AG04450 (cell line): ENCODE measurements around the gene LIG4. TPM values are rescaled to one million over a fixed set of nuclear protein-coding genes. Genes with fewer than 3 reads are reported as not detected.

Source experiments
- CTCF ChIA-PET: fragments of 300-600, 350-600 bp; formaldehyde crosslinking; extraction: SDS; loops from one replicate; lab custom pipeline; 2022; ENCODE audit warnings: antibody characterized with exemption, inconsistent platforms; lab: Charles Lee
- POLR2A ChIA-PET: fragments of 350-600 bp; formaldehyde crosslinking; extraction: SDS; loops from one replicate; lab custom pipeline; 2021; ENCODE audit warnings: antibody characterized with exemption, inconsistent platforms; lab: Yijun Ruan, JAX
- DNase-seq: peaks from one replicate; pipeline ENCODE4 v3.0.0-alpha.2; 2011; ENCODE audit warnings: low read depth, low spot score
- H3K27ac ChIP-seq: one replicate; pipeline ENCODE4 v1.5.1; 2012; ENCODE audit warnings: low read depth, low read length, control low read depth
- H3K27me3 ChIP-seq: one replicate; pipeline ENCODE4 v1.6.0; 2012; ENCODE audit warnings: low read length; ENCODE audit not compliant: control insufficient read depth, insufficient read depth
- H3K4me3 ChIP-seq: 2 replicates; pipeline ENCODE4 v1.5.1; 2011; ENCODE audit warnings: mild to moderate bottlenecking, low read depth, low read length, control low read depth
- H3K9me3 ChIP-seq: 2 replicates; pipeline ENCODE4 v1.5.1; 2012; ENCODE audit warnings: low read length; ENCODE audit not compliant: control insufficient read depth, insufficient read depth
- polyA plus RNA-seq: library from polyadenylated mRNA; depleted of rRNA; stranded (reverse); fragments of >200 nt; gene quantifications from 2 replicates; pipeline ENCODE4 v1.2.3, GENCODE V29; 2011; rRNA removed
- TF ChIP-seq, protein P1 (sequence below): IDR thresholded peaks from 2 replicates; pipeline ENCODE4 v1.5.1; 2011; ENCODE audit warnings: low read depth, low read length, control low read depth, inconsistent platforms

The LIG4 gene
- polyA plus RNA-seq, 1 experiment = 10.4 TPM

GRCh38 chr13:108158746-108159145 lies 56.6 kb downstream of the LIG4 start:
- no peak for DNase-seq
- CTCF ChIA-PET = no interaction called here
- Histone ChIP-seq H3K27ac (no peak overlapping the region), H3K4me3 (no peak overlapping the region), H3K9me3 (no peaks in the 10 kb centered on the region), H3K27me3 (no peaks in the 10 kb centered on the region)
- POLR2A ChIA-PET = no interaction called here
- TF ChIP-seq, protein P1, sequence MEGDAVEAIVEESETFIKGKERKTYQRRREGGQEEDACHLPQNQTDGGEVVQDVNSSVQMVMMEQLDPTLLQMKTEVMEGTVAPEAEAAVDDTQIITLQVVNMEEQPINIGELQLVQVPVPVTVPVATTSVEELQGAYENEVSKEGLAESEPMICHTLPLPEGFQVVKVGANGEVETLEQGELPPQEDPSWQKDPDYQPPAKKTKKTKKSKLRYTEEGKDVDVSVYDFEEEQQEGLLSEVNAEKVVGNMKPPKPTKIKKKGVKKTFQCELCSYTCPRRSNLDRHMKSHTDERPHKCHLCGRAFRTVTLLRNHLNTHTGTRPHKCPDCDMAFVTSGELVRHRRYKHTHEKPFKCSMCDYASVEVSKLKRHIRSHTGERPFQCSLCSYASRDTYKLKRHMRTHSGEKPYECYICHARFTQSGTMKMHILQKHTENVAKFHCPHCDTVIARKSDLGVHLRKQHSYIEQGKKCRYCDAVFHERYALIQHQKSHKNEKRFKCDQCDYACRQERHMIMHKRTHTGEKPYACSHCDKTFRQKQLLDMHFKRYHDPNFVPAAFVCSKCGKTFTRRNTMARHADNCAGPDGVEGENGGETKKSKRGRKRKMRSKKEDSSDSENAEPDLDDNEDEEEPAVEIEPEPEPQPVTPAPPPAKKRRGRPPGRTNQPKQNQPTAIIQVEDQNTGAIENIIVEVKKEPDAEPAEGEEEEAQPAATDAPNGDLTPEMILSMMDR = no peak

Other genes starting within 250 kb of the LIG4 start
- 6.5 and 8.9 TPM in 2 replicates for gene ABHD13, start 2.9 kb upstream of the LIG4 start, polyA plus RNA-seq
- 0.48 and 1.1 TPM in 2 replicates for gene TNFSF13B, start 54.2 kb upstream of the LIG4 start, polyA plus RNA-seq